OCI-LY1 (cell line): ENCODE results near the gene ARHGDIG.

Experiments
- EZH2 ChIP-seq: fragments of 200-600 bp; sonication (generic), shearing (Covaris generic); IDR thresholded peaks from 2 replicates; pipeline ENCODE4 v1.8.0; 2017; ENCODE audit warnings: borderline replicate concordance, mixed run types, mild to moderate bottlenecking, antibody characterized with exemption, low read length, moderate library complexity, mixed read lengths
- TF ChIP-seq, protein P1 (sequence below): fragments of 200-600 bp; sonication (generic), shearing (Covaris generic); IDR thresholded peaks from 2 replicates; pipeline ENCODE4 v1.5.1; 2017; ENCODE audit warnings: mild to moderate bottlenecking, antibody characterized with exemption, low read length, moderate library complexity, mixed read lengths

DNA sequence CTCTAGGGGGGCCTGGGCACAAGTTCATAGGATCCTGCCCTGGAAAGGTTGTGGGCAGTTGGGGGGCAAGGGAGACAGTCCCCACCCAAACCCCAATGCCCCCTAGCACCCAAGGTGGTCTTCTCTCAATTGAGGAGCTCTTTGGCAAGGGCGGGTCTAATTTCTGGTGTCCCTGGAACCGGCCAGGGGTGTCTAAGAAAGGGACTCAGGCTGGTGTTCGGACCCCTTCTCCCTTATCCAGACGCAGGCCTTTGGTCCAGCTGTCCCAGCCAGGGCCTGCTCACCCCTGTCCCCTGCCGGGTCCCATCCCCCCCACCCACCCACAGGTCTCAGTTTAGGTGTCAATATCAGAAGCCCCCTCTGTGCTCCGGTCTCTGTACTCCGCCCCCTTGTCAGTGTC is 860 bp upstream of the ARHGDIG start:
- TF ChIP-seq, protein P1, sequence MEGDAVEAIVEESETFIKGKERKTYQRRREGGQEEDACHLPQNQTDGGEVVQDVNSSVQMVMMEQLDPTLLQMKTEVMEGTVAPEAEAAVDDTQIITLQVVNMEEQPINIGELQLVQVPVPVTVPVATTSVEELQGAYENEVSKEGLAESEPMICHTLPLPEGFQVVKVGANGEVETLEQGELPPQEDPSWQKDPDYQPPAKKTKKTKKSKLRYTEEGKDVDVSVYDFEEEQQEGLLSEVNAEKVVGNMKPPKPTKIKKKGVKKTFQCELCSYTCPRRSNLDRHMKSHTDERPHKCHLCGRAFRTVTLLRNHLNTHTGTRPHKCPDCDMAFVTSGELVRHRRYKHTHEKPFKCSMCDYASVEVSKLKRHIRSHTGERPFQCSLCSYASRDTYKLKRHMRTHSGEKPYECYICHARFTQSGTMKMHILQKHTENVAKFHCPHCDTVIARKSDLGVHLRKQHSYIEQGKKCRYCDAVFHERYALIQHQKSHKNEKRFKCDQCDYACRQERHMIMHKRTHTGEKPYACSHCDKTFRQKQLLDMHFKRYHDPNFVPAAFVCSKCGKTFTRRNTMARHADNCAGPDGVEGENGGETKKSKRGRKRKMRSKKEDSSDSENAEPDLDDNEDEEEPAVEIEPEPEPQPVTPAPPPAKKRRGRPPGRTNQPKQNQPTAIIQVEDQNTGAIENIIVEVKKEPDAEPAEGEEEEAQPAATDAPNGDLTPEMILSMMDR: no peak
- TF ChIP-seq EZH2: no peak
